Heart left ventricle (tissue), 13 donors: ENCODE results near the gene PIGP.

Source experiments
- POLR2A ChIP-seq, 2 donors: fragments of 450-650 bp; IDR thresholded peaks; one replicate each; pipeline ENCODE4 v1.6.1; 2017; ENCODE audit warnings: antibody characterized with exemption in 2 of 2, mild to moderate bottlenecking in 2 of 2, moderate library complexity in 2 of 2
- TF ChIP-seq, protein P1 (sequence below), 12 donors: fragments of 200-600 bp; sonication (generic) in 4 of 12; IDR thresholded peaks; one replicate each; pipeline versions ENCODE4 v1.5.0 to v1.8.0; 2018 to 2022; ENCODE audit warnings: antibody characterized with exemption in 12 of 12, mild to moderate bottlenecking in 5 of 12
- donor health status: ischemic (EF 13 %, LVEDD 7.1; RV severe dilation, severe dysfunction).
- donor health status: DM: no; HTN: yes; CAD: no.
- donor health status: DM: no; HTN: no; CAD: no.
- donor health status: ischemic (EF 25% LVEDD 6.9; RV normal size, moderate dysfunction).
- donor health status: ischemic (EF 25% LVEDD 5.7; RV mildly dilated, moderate dysfunction).
- donor health status: ischemic (EF 35%, LVEDD 5.7; RV mildly dilated, moderate dysfunction).
- donor health status: nonischemic (EF 11% LVEDD 7.7; RV severe dilation, severe dysfunction).
- donor health status: DM: yes; HTN: yes; CAD: no.
- donor health status: PGD.
- donor health status: ischemic (EF 29% LVEDD 5.4; RV normal size, mild dysfunction).
- donor health status: nonischemic (EF 23%, LVEDD 6.1; RV moderate dilation, normal function).

DNA sequence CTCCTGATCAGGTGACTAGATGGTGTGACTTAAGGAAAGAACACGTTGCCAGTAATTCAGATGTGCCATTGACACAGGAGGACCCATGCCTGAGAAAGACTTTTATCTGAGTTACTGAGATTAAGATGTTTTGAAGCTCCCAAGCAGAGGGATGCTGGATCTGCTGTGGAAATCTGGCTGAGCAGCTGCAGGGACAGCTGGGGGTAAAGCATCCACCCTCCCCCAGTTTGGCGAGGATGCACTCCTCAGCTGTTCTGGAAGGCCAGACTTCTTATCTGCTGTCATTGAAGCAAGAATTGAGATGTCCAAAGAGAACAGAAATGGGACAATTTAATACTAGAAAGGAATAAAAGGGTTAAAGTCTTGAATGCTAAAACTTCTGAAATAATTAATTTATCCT, 25.9 kb upstream of the PIGP start:
- TF ChIP-seq, protein P1, sequence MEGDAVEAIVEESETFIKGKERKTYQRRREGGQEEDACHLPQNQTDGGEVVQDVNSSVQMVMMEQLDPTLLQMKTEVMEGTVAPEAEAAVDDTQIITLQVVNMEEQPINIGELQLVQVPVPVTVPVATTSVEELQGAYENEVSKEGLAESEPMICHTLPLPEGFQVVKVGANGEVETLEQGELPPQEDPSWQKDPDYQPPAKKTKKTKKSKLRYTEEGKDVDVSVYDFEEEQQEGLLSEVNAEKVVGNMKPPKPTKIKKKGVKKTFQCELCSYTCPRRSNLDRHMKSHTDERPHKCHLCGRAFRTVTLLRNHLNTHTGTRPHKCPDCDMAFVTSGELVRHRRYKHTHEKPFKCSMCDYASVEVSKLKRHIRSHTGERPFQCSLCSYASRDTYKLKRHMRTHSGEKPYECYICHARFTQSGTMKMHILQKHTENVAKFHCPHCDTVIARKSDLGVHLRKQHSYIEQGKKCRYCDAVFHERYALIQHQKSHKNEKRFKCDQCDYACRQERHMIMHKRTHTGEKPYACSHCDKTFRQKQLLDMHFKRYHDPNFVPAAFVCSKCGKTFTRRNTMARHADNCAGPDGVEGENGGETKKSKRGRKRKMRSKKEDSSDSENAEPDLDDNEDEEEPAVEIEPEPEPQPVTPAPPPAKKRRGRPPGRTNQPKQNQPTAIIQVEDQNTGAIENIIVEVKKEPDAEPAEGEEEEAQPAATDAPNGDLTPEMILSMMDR (IDR thresholded peaks at IDR 0.05) = no peak
- no peak for TF ChIP-seq POLR2A (IDR thresholded peaks at IDR 0.05)
